Right ventricle myocardium inferior (tissue), 1 donor: ENCODE results near the gene COL4A2. TPM values are rescaled to one million over a fixed set of nuclear protein-coding genes. Genes with fewer than 3 reads are reported as not detected.

ENCODE experiments used
- ATAC-seq: fragments of 200-7000 bp; cut with Tn5 transposase; one replicate; pipeline ENCODE4 v1.9.1; 2020; ENCODE audit warnings: mild to moderate bottlenecking, moderate library complexity
- DNase-seq: peaks from one replicate; pipeline ENCODE4 v3.0.0; 2021; ENCODE audit errors: missing footprints
- intact Hi-C: fragments of 100-400 bp; cut with DNase I; formaldehyde crosslinking; loops from one replicate; pipeline ENCODE4 v1.11.0; 2022
- total RNA-seq: library from RNA; stranded (reverse); fragmentation: NEBNext Ultra II Directional; extraction: Animal tissue kit (Norgen Biotek cat#: 25700); gene quantifications from one replicate; pipeline ENCODE4 v1.2.1, GENCODE V29; 2021
- donor health status: DM: no; HTN: yes; CAD: no; lungs with severe emphysema.

The COL4A2 gene
- total RNA-seq, 1 donor from 2014 or later: 126 TPM

DNA sequence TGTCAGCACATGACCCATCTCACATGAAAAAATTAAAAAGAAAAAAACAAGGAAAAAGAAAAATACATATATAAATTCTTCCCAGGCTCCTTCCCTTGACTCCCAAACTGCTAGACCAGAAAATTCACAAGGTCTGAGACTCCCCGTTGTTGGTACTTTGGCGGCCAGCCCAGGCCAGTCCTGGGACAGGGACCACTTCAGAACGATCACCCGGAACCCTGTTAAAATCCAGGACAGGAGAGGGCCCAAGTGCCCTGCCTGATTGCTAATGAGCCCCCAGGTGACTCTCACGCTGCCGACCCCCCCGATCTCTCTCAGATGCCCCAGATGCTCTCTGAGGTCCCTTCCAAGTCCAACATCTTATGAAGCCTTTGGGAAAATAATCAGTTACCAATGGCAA lies 107.2 kb downstream of the COL4A2 start:
- intact Hi-C loops: loop anchor here (5.0 kb wide), 1 partner anchor 37 kb away; no protein-coding TSS in a partner anchor
- no peak for DNase-seq
- no peak for ATAC-seq

DNA sequence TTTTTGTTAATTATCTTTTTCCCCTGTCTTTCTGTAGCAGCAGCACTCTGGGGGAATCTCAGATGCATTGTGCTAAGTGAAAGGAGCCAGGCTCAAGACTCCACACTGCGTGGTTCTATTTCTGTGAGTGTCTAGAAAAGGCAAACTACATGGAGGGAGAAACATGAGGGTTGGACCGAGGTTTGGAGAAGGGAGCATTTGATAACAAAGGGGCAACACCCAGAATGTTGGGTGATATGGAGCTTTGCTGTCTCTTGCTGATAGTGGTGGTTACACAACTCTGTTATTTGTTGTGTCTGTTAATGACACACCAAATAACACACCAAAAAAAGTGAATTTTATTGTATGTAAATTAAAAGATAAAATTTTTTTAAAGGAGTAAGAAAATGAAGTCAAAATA lies 107.8 kb downstream of the COL4A2 start:
- ATAC-seq (no peak), DNase-seq (no peak)
- intact Hi-C loops: loop anchor here (5.0 kb wide), 1 partner anchor 38 kb away; no protein-coding TSS in a partner anchor

GRCh38 chr13:110415669-110416068 lies 108.6 kb downstream of the COL4A2 start:
- DNase-seq (no peak), ATAC-seq (no peak)
- intact Hi-C loops: no loop called here

GRCh38 chr13:110416131-110417025 lies 109.3 kb downstream of the COL4A2 start:
- intact Hi-C loops: no loop called here
- peak; percentile 45 for ATAC-seq
- DNase-seq: no peak

DNA sequence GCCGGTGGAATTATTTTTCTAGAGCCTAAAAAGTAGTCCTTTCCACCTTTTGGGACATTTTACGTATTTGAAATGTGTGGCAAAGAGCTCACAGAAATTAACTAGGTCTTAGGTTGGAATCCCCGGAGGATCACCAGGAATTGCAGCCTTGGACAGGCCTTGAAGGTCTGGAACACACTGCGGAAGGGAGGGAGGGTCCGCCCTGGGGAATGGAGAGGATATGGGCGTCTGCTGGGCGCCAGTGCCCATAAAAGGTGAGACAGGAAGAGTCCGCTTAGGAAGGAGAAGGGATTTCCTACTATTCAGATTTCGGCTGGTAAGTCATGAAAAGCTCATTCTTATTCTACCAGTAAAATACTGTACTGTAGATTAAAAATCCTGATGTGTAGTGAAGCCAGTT lies 111.9 kb downstream of the COL4A2 start:
- ATAC-seq (no peak), DNase-seq (peak; percentile 73)
- intact Hi-C loops: no loop called here

DNA sequence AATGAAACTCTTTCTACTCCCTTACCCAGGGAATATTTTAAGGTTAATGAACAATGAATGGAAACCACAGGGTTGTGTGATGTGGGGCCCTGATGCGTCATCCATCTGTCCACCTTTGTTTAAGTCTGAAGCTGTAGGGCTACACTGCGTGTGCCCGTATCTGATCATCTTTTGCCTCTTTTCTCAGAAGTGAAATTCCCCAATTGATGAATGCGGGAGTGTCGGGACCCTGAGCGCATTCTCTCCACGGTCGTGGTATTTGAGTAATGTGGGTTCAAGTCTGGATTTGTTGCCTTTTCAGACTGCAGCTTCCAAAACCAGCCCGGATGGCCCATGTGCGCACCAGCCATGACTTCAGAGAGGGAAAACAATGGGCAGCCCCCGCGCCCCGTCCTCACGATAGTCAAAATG lies 112.3 kb downstream of the COL4A2 start:
- ATAC-seq: no peak
- intact Hi-C loops: no loop called here
- DNase-seq: no peak

DNA sequence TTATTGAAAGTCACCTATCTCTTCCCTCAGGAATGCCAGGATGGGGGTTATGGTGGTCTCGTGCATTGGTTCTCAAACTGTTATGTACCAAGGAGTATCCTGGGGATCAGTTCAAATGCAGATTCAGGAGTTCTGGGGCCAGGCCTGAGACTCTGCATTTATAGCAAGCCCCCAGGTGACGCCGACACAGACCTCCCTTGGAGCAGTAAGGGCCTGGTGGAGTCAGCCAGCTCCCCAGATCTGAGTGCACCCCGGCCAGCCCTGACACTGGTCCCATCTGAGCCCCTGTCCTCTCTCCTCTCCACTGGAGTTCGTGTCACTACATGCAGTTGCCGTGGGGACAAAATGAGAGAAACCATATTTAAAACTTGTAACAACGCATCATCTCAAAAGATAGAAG lies 112.9 kb downstream of the COL4A2 start:
- DNase-seq (no peak), ATAC-seq (no peak)
- intact Hi-C loops: no loop called here

DNA sequence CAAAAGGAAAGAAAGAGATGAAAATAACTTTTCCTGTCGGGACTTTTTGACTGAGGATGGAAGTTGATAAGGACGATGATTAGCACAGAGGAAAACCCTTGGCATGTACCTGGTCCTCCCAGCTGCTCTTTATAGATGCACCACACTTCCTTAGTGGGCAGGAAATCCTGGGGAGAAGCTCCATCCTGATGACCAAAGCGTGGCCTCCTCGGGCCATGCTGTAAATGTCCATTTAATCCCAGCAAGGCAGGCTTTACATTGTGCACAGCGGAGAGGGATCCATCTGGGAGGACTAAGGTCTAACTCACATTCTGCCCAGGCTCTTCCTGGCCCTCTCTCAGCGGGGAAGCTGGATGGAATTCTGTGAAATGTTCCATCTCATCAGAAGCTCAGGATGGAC lies 113.5 kb downstream of the COL4A2 start:
- no peak for DNase-seq
- ATAC-seq: no peak
- intact Hi-C loops: no loop called here

GRCh38 chr13:110421061-110421460 lies 114.0 kb downstream of the COL4A2 start:
- DNase-seq: no peak
- intact Hi-C loops: no loop called here
- no peak for ATAC-seq

DNA sequence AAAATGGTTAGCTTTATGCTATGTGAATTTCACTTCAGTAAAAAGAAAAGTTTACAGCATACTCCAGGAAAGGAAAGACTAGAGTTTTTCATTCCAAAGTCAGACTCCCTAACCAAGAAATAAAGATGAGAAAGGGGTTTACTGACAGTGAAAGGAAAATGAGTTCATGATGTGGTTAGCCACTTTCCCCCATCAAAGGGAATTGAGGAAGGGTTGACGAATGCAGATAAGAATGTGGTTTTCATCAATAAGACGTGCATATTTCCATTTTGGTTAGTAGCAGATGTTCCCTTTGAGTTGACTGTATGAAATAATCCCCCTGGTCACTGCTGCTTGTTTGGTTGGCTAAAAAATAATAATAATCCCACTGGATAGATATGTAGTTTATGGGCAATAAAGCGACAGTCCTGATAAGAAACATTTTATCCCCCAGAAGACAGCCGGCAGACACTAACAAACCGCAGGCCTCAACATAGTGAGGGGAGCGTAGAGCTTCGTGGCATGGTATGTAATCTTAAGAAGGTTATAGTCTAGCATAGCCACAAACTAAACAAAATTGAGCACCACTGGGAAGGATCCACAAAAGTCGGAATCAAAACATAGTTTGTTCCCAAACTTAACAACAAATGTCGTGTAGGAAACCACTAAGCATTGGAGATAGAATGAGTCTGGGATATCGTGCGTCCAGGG lies 114.8 kb downstream of the COL4A2 start:
- ATAC-seq (no peak), DNase-seq (no peak)
- intact Hi-C loops: no loop called here

- DNase-seq (no peak), ATAC-seq (no peak)
- intact Hi-C loops: no loop called here
Observed at GRCh38 chr13:110422913-110423688, 116.0 kb downstream of the COL4A2 start.

- no peak for ATAC-seq
- no peak for DNase-seq
- intact Hi-C loops: no loop called here
Observed at GRCh38 chr13:110423689-110424302, 116.7 kb downstream of the COL4A2 start.

DNA sequence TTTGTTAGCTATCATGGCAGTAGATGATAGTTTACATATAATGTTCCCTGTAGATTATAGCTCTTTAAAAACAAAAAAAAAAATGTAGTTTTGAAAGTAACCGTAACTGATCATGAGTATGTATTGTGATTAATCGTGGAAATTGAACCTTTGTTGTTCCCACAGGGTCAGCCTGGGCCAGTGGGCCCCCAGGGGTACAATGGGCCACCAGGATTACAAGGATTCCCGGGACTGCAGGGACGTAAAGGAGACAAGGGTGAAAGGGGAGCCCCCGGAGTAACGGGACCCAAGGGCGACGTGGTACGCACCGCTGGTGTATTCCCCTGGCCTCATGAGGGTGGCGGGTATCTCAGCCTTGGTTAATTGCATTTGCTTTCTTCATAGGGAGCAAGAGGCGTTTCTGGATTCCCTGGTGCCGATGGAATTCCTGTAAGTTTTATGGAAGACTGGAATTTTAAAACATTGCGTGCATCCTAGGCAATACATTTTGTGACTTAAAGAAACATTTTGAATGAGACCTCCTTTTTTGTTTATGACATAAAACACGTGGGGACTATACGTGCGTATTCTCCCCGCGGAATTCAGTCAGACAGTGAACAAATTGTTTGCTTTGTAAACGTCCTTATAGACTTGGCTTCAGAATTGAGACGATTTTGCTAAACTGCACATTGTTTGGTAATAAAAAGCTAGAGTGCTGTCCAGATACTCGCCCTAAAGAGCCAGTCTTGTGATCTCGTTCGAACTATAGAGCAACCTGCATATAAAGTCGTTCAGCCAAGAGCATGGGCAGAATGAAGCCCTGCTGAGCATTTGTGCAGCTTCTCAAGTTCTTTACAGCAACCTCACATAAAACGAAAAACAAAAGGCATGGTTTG lies 117.7 kb downstream of the COL4A2 start:
- no peak for ATAC-seq
- peak; percentile 65 for DNase-seq
- intact Hi-C loops: no loop called here

DNA sequence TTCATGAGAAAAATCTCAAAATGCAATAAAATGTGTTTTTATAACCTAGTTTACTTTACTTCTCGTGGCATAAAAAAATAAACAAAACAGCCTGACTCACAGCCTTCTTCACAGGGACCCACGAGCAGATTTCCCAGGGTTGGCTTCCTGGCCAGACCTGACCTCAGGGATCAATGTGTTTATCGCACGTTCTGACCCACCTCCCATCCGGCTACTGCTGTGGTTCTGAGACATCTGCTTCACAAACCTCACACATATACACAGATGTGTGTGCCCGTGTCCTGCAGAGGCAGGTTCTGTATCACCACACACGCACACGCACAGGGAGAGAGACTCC lies 118.3 kb downstream of the COL4A2 start:
- ATAC-seq (no peak), DNase-seq (no peak)
- intact Hi-C loops: no loop called here

- intact Hi-C loops: no loop called here
- DNase-seq: no peak
- ATAC-seq: peak; percentile 54
Observed at GRCh38 chr13:110426735-110427134, 119.7 kb downstream of the COL4A2 start.

GRCh38 chr13:110428313-110428712 lies 121.2 kb downstream of the COL4A2 start:
- DNase-seq (no peak), ATAC-seq (no peak)
- intact Hi-C loops: no loop called here

DNA sequence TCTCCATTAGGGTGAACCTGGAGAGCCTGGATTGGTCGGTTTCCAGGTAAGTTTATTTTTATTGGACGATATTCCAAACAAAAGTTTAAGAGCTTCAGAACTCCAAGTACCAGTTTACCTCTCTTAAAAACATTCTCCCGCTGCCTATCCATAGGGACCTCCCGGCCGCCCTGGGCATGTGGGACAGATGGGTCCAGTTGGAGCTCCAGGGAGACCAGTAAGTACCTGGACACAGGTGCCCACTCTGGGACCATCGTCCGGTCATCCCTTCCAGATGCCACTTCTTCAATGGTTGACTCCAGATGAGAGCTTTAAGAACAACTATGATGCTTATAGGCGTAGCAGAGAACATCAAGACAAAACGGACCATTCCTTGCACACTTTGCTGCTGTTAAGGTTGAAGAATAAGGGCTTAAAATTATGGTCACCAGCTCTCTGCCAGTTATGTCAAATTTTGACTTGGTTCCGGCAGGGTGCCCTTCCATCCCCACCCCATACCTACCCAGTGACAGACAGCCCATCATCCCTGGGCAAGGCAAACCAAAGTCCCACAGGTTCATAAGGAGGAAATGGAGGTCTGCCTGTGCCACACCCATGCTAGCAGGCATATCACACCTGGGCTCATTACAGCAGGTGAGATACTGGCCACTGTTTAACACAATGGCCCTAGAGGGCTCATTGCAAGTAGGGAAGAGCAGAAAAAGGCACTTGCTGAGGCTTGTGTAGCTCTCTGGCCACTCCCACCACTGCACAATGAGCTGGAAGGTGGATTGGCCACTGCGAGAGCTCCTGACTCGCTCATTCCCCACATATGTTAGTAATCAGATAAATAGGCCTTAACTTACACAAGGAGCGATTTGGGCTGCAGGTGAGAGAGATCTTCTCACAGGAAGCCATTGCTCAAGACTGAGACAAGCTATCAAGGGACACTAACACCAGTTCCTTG lies 123.6 kb downstream of the COL4A2 start:
- intact Hi-C loops: loop anchor here (5.0 kb wide), 1 partner anchor 53 kb away; no protein-coding TSS in a partner anchor
- ATAC-seq: no peak
- no peak for DNase-seq
